HG03175 (cell line): ENCODE data around the gene PARP4.
"Not testable (repeated sequence)": the region's sequence is repeated elsewhere in the genome, so short reads cannot be mapped to it uniquely, and the experiment has no call there.

ENCODE experiments used
- ATAC-seq: cut with Tn5 transposase; IDR thresholded peaks from one replicate; pipeline ENCODE4 v1.9.1; 2021; ENCODE audit warnings: mild to moderate bottlenecking, moderate library complexity; ENCODE audit not compliant: unreplicated experiment

Gene PARP4

GRCh38 chr13:24506283-24506682 lies 6.3 kb downstream of the PARP4 start:
- not testable (repeated sequence) for ATAC-seq

GRCh38 chr13:24505756-24506155 lies 6.8 kb downstream of the PARP4 start:
- ATAC-seq, result no peak

GRCh38 chr13:24505256-24505655 lies 7.3 kb downstream of the PARP4 start:
- no peak for ATAC-seq

GRCh38 chr13:24503379-24503696 lies 9.2 kb downstream of the PARP4 start:
- no peak for ATAC-seq

- ATAC-seq, result no peak
Measured at GRCh38 chr13:24502533-24503378, 9.8 kb downstream of the PARP4 start.

DNA sequence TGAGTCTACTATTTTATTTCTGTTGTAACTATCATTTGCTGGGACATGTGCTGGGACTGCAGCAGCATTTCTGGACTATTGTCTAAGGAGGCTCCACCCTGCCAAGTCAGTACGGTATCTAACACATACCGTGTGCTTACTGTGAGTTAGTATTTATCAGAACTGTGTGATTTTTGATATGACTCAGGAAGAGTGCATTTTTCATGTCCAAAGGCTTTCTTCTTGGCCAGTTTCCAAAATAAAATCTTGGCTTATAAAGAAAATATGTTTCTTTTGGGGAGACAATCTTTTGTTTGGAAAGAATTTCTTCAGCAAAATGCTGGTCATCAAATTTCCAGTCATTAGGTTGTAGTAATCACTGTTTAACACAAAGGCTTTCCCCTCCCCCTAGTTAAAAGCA lies 11.6 kb downstream of the PARP4 start:
- ATAC-seq, result no peak

DNA sequence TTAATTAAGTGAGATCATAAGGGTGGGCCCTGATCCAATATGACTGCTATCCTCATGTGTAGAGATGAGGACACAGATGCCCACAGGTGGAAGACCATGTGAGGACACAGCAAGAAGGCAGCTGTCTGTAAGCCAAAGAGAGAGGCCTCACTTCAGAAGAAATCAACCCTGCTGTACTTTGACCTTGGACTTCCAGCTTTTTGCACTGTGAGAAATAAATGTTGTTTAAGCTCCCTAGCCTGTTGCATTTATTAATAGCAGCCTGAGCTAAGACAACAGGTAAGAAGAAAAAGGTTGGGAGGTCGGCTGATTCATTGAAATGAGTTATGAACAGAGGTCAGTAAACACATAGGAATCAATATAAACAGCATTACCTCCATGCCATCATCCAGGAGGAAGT lies 14.8 kb downstream of the PARP4 start:
- no peak for ATAC-seq

DNA sequence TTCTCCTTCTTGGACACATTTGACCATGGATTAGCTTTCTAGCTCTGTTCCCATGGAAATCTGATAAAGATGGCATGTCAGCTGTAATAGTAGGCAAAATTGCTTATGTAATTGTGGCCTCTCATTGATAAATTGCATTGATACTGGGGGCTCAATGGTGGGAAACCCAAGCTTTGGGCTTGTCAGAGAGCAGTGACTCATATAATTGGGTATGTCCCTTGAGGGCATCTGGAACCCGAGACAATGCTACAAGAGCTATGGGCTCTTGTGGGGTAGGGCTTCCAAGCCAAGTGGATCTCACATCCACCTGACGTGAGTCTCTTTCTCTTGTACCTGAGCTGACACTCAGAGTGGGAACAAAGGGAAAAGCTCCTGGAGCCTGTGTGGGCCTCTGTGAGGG lies 16.3 kb downstream of the PARP4 start:
- ATAC-seq, result not testable (repeated sequence)

DNA sequence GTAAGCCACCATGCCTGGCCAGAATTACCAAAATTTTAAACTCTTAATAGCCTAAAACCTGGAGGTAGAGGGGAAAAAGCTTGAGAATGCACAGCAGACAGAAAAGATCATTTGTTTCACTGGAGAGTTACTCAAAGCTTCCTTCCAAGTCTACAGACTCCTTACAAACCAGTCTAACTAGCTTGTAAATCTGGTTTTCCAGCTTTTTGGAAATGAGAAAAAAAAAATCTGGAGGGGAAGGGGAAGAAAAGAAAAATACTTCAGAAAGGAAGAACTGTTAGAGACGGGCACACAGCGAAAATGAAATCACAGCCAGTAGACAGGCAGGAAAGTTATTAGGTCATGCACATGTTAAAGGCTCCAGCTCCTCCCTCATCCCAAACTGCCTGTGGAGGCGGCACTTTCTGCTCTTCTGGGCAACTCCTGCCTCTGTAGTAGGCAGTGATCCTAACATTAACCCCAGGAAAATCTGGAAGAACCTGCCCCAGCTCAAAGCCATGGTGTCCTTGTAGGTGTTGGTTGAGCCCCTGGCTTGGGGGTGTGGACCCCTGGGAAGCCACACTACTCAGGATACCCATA lies 17.3 kb downstream of the PARP4 start:
- ATAC-seq, result no peak

GRCh38 chr13:24493356-24493755 lies 19.2 kb downstream of the PARP4 start:
- no peak for ATAC-seq

DNA sequence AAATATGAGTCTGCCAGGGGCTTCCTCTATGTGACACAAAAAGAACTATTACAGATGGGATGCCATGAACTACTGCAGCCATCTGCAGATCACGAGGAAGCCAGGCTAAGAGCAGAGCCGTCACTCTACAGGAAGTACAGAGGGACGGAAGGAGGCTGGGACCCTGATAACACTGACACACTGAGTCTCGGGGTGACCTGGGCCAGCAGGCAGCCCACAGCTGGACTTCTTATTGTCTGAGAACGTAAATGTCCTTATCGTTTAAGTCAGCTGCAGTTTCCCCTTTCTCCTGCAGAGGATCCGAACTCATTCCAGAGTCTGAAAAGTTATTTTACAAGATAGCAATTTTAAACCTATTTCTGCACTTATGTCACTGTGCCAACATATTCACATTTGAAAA lies 20.7 kb downstream of the PARP4 start:
- ATAC-seq, result no peak

DNA sequence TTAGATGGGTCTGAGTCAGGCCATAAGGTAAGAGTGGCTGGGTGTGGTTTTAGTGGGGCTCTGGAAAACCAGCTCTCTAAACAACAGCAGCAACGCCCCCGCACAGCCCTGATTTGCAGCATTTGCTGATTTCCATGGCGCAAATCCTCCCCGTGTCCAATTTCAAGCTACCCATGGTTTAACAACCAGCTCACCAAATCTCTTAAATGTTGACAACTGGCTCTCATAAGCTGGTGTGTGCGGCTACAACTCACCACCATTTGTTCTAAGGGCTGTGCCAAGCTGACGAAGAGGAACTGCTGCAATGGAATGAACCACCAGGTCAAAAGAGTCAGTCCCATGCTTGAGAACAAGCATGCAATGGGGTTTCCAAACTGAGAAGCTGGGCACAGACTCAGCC lies 22.9 kb downstream of the PARP4 start:
- ATAC-seq, result no peak

DNA sequence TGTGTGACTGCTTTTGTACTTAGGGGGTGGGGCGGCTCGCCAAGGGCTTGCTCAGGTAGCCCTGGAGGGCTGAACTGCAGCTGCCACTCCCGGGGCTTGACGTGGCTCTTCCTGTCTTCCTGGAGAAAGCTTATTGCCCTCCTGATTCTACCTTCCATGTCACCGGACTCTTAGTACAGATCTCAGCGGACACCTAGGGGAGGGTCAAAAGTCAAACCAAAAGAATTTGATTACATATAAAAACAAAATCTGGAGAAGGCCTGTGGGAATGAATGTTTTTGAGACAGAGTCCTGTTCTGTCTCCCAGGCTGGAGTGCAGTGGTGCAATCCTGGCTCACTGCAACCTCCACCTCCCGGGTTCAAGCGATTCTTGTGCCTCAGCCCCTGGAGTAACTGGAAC lies 24.5 kb downstream of the PARP4 start:
- ATAC-seq, result not testable (repeated sequence)

DNA sequence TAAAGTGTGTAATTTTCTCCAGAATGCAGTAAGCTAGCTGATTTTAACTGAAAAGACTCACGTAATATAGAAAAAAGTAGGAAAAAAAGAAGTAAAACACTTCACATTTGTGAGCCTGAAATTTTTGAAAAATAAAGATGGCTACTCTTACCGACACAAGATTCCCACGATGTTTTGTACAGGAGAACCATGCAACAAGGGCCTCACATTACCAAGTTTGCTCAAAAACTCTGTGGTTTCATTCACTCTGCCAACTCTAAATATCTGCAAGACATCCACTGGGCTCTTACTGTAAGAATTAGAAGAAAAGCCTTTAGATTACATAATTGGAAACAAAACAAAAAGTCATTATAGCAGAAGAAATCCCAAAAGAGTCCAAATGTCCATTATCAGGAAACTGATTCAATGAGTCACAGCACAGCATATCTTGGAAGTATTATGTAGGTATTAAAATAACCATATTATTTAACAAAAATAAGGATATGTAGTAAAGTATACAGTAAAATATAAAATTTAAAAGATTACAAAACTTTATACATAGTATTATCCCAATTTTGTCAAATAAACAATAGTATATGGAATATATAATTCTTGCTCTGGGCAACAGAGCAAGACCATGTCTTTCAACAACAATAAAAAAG lies 26.4 kb downstream of the PARP4 start:
- not testable (repeated sequence) for ATAC-seq

- no peak for ATAC-seq
Measured at GRCh38 chr13:24473686-24474085, 38.9 kb downstream of the PARP4 start.

DNA sequence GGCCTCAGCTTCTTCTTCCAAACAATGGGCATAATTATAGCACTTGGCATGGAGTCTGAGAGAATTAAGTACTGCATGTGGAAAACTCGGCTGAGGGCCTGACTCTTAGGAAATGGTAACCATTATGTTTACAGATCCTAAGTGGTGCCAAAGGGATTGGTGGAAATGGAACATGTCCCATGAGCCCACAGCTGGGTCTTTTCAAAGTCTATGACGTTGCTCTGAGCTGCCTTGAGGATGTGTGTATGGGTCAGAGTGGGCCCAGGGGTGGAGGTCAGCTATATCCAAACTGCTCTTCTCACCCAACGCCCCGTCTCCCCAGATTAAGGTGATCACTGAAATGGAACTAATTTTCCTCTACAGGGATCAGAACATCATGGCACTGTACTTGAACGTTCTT lies 40.4 kb downstream of the PARP4 start:
- not testable (repeated sequence) for ATAC-seq

DNA sequence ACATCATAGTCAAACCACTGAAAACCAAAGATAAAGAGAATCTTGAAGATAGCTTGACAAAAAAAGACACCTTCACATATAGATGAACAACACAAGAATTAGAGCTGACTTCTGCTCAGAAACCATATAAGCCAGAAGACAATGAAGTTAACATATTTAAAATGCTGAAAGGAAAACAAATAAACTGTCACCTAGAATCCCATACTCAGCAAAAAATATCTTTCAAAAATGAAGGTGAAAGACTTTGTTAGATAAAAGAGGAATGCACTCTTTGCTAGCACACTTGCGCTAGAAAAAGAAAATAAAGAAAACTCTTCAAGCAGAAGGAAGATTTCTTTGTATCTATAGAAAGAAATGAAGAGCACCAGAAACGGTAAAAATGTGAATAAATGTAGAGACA lies 49.5 kb downstream of the PARP4 start:
- no peak for ATAC-seq

- ATAC-seq, result no peak
Measured at GRCh38 chr13:24460256-24460655, 52.3 kb downstream of the PARP4 start.

DNA sequence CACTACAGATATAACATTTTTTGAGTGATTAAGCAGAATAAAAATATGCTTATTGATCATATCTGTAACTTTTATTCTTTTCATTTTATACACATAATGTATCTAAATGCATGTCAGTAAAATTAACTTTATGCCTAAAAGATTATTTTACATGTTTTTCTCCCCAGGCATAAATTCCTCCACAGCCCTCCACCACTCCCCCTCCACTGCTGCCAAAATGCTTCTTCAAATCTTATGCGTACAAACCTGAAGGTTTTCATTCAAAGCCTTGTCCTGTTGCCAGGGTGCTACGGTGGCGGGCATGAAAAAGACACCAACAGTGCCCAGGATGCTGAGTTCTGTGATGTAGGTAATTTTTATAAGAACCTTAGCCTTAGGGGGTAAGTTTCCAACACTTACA lies 52.9 kb downstream of the PARP4 start:
- ATAC-seq, result no peak

DNA sequence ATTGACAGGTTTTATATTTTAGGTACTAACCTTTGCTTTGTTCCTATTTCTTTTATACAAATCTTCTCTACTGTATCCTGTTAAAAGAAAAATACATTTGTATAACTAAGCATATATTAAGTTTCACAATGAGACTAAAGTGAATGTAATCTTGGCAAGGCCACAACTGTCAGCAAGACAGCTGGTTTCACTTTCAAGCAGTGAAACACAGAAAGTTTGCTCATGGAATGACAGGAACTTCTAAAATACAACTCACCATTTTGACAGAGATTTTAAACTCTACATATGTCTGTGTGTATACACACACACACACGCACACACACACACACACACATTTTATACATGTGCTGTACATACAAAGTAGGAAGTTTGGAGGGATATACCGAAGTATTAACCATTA lies 53.3 kb downstream of the PARP4 start:
- no peak for ATAC-seq

DNA sequence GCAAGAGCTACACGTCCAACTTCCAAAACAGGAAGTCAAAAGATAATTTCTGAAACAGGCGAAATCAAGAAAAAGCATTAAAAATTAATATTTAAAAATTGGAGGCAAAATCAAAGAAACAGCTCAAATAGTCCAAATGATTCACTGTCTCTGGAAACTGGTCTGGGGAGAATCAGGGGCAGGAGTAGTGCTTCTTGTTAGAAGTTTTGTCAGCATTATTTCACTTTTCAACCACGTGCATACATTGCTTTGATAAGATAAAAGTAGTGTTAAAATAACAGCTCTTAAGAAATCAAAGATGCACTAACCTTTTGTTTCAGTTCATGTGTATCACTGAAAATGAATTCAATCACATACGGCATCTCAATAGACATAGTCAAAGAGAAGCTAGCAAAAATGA lies 53.8 kb downstream of the PARP4 start:
- no peak for ATAC-seq

DNA sequence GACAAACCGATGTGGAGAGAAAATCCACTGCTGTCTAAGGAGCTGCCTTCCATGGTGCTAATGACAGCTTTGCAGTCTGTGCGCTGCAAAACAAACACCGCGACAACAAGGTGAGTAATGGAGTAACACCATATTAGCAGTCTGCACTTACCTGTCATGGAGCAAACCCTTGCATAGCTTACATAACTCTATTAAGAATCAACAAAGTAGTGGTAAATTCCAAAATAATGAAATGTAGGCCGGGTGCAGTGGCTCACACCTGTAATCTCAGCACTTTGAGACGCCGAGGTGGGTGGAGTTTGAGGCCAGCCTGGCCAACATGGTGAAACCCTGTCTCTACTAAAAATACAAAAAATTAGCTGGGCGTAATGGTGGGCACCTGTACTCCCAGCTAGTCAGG lies 56.2 kb downstream of the PARP4 start:
- ATAC-seq, result no peak
